Smooth muscle cell (in vitro differentiated cells): ENCODE data around the gene CFAP65. TPM values are rescaled to one million over a fixed set of nuclear protein-coding genes. Genes with fewer than 3 reads are reported as not detected.

Source experiments
- DNase-seq: peaks from one replicate; lab custom pipeline; 2025; ENCODE audit not compliant: unreplicated experiment; lab: John Stamatoyannopoulos, UW
- H2AFZ ChIP-seq: fragments of 200-600 bp; sonication (generic); 2 replicates; pipeline ENCODE4 v1.6.0; 2016; ENCODE audit warnings: antibody characterized with exemption, low read depth, mild to moderate bottlenecking
- H3F3A ChIP-seq: fragments of 200-600 bp; sonication (generic); 2 replicates; pipeline ENCODE4 v1.6.0; 2017; ENCODE audit warnings: antibody characterized with exemption, low read depth
- H3K27ac ChIP-seq: fragments of 200-600 bp; sonication (generic); 2 replicates; pipeline ENCODE4 v1.5.1; 2016; ENCODE audit warnings: low read depth, mild to moderate bottlenecking
- H3K27me3 ChIP-seq: fragments of 200-600 bp; sonication (generic); 2 replicates; pipeline ENCODE4 v1.6.1; 2016; ENCODE audit warnings: low read depth, mild to moderate bottlenecking
- H3K36me3 ChIP-seq: fragments of 200-600 bp; sonication (generic); 2 replicates; pipeline ENCODE4 v1.5.1; 2016; ENCODE audit warnings: low read depth
- H3K4me1 ChIP-seq: fragments of 200-600 bp; sonication (generic); 2 replicates; pipeline ENCODE4 v1.5.1; 2016; ENCODE audit warnings: low read depth
- H3K4me2 ChIP-seq: fragments of 200-600 bp; sonication (generic); 2 replicates; pipeline ENCODE4 v1.6.0; 2016; ENCODE audit warnings: mild to moderate bottlenecking
- H3K4me3 ChIP-seq: fragments of 200-600 bp; sonication (generic); 2 replicates; pipeline ENCODE4 v1.5.1; 2016; ENCODE audit warnings: mild to moderate bottlenecking
- H3K79me2 ChIP-seq: fragments of 200-600 bp; sonication (generic); 2 replicates; pipeline ENCODE4 v1.6.0; 2016; ENCODE audit warnings: low read depth, mild to moderate bottlenecking
- H3K9ac ChIP-seq: fragments of 200-600 bp; sonication (generic); 2 replicates; pipeline ENCODE4 v1.6.0; 2016; ENCODE audit warnings: low read depth
- H3K9me3 ChIP-seq: fragments of 200-600 bp; sonication (generic); replicated peaks from 2 replicates; pipeline ENCODE4 v1.5.1; 2016; ENCODE audit warnings: low read depth
- H4K20me1 ChIP-seq: fragments of 200-600 bp; sonication (generic); 2 replicates; pipeline ENCODE4 v1.6.0; 2016; ENCODE audit warnings: low read depth
- CTCF ChIP-seq: fragments of 200-600 bp; sonication (generic); IDR thresholded peaks from 2 replicates; pipeline ENCODE4 v1.5.1; 2017; ENCODE audit warnings: borderline replicate concordance, mild to moderate bottlenecking, antibody characterized with exemption; ENCODE audit not compliant: insufficient read depth, poor library complexity, severe bottlenecking
- WGBS: methylation state at CpG from one replicate; pipeline ENCODE4 v1.1.7; 2016; ENCODE audit warnings: low lambda C conversion rate; 5-methylcytosine and 5-hydroxymethylcytosine counted together
- polyA plus RNA-seq: library from polyadenylated mRNA; unstranded; fragments of >200 nt; fragmentation: Nextera tagmentation; extraction: Ambion mirVana; gene quantifications from 2 replicates; pipeline ENCODE4 v1.2.1, GENCODE V29; 2016
- total RNA-seq: library from RNA; depleted of rRNA; stranded (reverse); fragments of >200 nt; gene quantifications from 2 replicates; pipeline ENCODE4 v1.2.3, GENCODE V29; 2014

Gene CFAP65
- total and polyA plus RNA-seq, 2 experiments from 2014 or later: not detected

- H3K4me1 ChIP-seq: no peaks in the 10 kb centered on the region
- no peak for DNase-seq
- no peaks in the 10 kb centered on the region for H3K79me2 ChIP-seq
- no peaks in the 10 kb centered on the region for H3K36me3 ChIP-seq
- no peak overlapping the region for H3K4me3 ChIP-seq
- H3K27me3 ChIP-seq: peaks cover 9% of the 10 kb centered on the region
- peaks cover 6% of the 10 kb centered on the region for H4K20me1 ChIP-seq
- H3K4me2 ChIP-seq: no peak overlapping the region
- no peak overlapping the region for H3K27ac ChIP-seq
- no peaks in the 10 kb centered on the region for H3K9me3 ChIP-seq
- H3F3A ChIP-seq: no peaks in the 10 kb centered on the region
- no peak overlapping the region for H2AFZ ChIP-seq
- WGBS: 85% methylated on average over 5 of the region's 5 CpGs
- H3K9ac ChIP-seq: no peak overlapping the region
- TF ChIP-seq CTCF: no peak
Measured at GRCh38 chr2:219087361-219087760, 46.0 kb upstream of the CFAP65 start.

- Histone ChIP-seq H4K20me1 (peaks cover 6% of the 10 kb centered on the region), H3K9me3 (no peaks in the 10 kb centered on the region), H3K27me3 (peaks cover 15% of the 10 kb centered on the region), H3K4me2 (no peak overlapping the region), H3K79me2 (no peaks in the 10 kb centered on the region), H3F3A (no peaks in the 10 kb centered on the region), H3K36me3 (no peaks in the 10 kb centered on the region), H3K4me3 (no peak overlapping the region), H3K27ac (no peak overlapping the region), H3K4me1 (no peaks in the 10 kb centered on the region), H2AFZ (no peak overlapping the region), H3K9ac (no peak overlapping the region)
- no peak for DNase-seq
- TF ChIP-seq CTCF: no peak
Measured at GRCh38 chr2:219086196-219086595, 44.9 kb upstream of the CFAP65 start.

GRCh38 chr2:219084791-219085190, 43.5 kb upstream of the CFAP65 start:
- no peaks in the 10 kb centered on the region for H3F3A ChIP-seq
- no peak overlapping the region for H3K9ac ChIP-seq
- H3K4me1 ChIP-seq: no peaks in the 10 kb centered on the region
- no peak overlapping the region for H3K27ac ChIP-seq
- no peak for DNase-seq
- H3K79me2 ChIP-seq: no peaks in the 10 kb centered on the region
- no peaks in the 10 kb centered on the region for H3K36me3 ChIP-seq
- no peak overlapping the region for H3K4me2 ChIP-seq
- no peak for TF ChIP-seq CTCF
- no peaks in the 10 kb centered on the region for H3K9me3 ChIP-seq
- no peak overlapping the region for H3K4me3 ChIP-seq
- H3K27me3 ChIP-seq: peaks cover 15% of the 10 kb centered on the region
- no peak overlapping the region for H2AFZ ChIP-seq
- H4K20me1 ChIP-seq: peaks cover 6% of the 10 kb centered on the region

- peaks cover 15% of the 10 kb centered on the region for H3K27me3 ChIP-seq
- H3K4me2 ChIP-seq: no peak overlapping the region
- no peaks in the 10 kb centered on the region for H3F3A ChIP-seq
- no peak for DNase-seq
- peaks cover 17% of the 10 kb centered on the region for H4K20me1 ChIP-seq
- no peak overlapping the region for H3K27ac ChIP-seq
- H2AFZ ChIP-seq: no peak overlapping the region
- no peaks in the 10 kb centered on the region for H3K9me3 ChIP-seq
- TF ChIP-seq CTCF: no peak
- no peaks in the 10 kb centered on the region for H3K36me3 ChIP-seq
- WGBS: 87% methylated on average over 5 of the region's 5 CpGs
- H3K9ac ChIP-seq: no peak overlapping the region
- H3K4me1 ChIP-seq: no peaks in the 10 kb centered on the region
- no peak overlapping the region for H3K4me3 ChIP-seq
- no peaks in the 10 kb centered on the region for H3K79me2 ChIP-seq
Measured at GRCh38 chr2:219082332-219082958, 41.1 kb upstream of the CFAP65 start.
